HepG2 (cell line): Measurements from ENCODE around the gene VPS13D. TPM values are rescaled to one million over a fixed set of nuclear protein-coding genes. Genes with fewer than 3 reads are reported as not detected.

Experiments
- ATAC-seq: fragments of 200-7000 bp; cut with Tn5 transposase; 3 replicates; pipeline ENCODE4 v1.9.1; 2020; ENCODE audit warnings: mild to moderate bottlenecking, moderate library complexity
- BruUV-seq: library from RNA; stranded (reverse); fragments of 400-500 nt; replicated peaks from 2 replicates; lab custom pipeline; 2021; lab: Mats Ljungman, UMichigan
- CTCF ChIA-PET: fragments of 300-600 bp; formaldehyde crosslinking; extraction: SDS; loops from one replicate; lab custom pipeline; 2021; ENCODE audit warnings: low total read pairs, inconsistent platforms, low intra/inter-chr PET ratio; lab: Yijun Ruan, JAX
- POLR2A ChIA-PET: fragments of 350-600 bp; sonication (Branson Sonifier 250); formaldehyde crosslinking; loops from one replicate; lab custom pipeline; 2020; ENCODE audit warnings: antibody characterized with exemption, inconsistent platforms; lab: Yijun Ruan, JAX
- DNase-seq: peaks from one replicate; pipeline ENCODE4 v3.0.0-alpha.2; 2015; ENCODE audit warnings: low spot score
- FAIRE-seq: peaks from 3 replicates; lab custom pipeline; 2011; peaks lifted over from hg19 to GRCh38; lab: Jason Lieb, UNC
- H2AFZ ChIP-seq: one replicate; pipeline ENCODE4 v1.6.1; 2011; ENCODE audit warnings: low read length, inconsistent platforms
- H3K27ac ChIP-seq: fragments of 300-600 bp; 3 replicates; pipeline ENCODE4 v1.8.0; 2011; ENCODE audit warnings: mixed run types, mild to moderate bottlenecking, mixed read lengths, low read length, inconsistent platforms; ENCODE audit not compliant: insufficient read depth; ENCODE audit errors: extremely low read length
- H3K27me3 ChIP-seq, 2 experiments: fragments of 200-600 bp in 1 of 2; 2 replicates in 1 of 2; 3 replicates in 1 of 2; pipeline versions ENCODE4 v1.6.0 to v1.8.0; 2011; ENCODE audit warnings: low read length in 2 of 2, mild to moderate bottlenecking in 2 of 2, moderate library complexity in 2 of 2, inconsistent platforms in 1 of 2; ENCODE audit not compliant: insufficient read depth in 2 of 2, control insufficient read depth in 1 of 2
- H3K36me3 ChIP-seq, 2 experiments: fragments of 200-600 bp in 1 of 2; replicated peaks in 1 of 2; 2 replicates in 1 of 2; 3 replicates in 1 of 2; pipeline versions ENCODE4 v1.5.1 to v1.8.0; 2011; ENCODE audit warnings: low read length in 2 of 2, inconsistent platforms in 1 of 2; ENCODE audit not compliant: insufficient read depth in 2 of 2, control insufficient read depth in 1 of 2
- H3K4me1 ChIP-seq: 2 replicates; pipeline ENCODE4 v1.5.1; 2012; ENCODE audit warnings: low read length, inconsistent platforms; ENCODE audit not compliant: insufficient read depth
- H3K4me2 ChIP-seq: 2 replicates; pipeline ENCODE4 v1.6.0; 2011; ENCODE audit warnings: low read depth, low read length, inconsistent platforms
- H3K4me3 ChIP-seq, 3 experiments: fragments of 200-600 bp in 1 of 3; sonication (generic), shearing (Covaris generic) in 1 of 3; replicated peaks in 1 of 3; 2 replicates each; pipeline ENCODE4 v1.5.1; 2011 to 2016; ENCODE audit warnings: low read length in 3 of 3, inconsistent platforms in 2 of 3, low read depth in 2 of 3, mild to moderate bottlenecking in 2 of 3, control low read depth in 1 of 3, mixed read lengths in 1 of 3; ENCODE audit not compliant: insufficient read depth in 1 of 3
- H3K79me2 ChIP-seq: one replicate; pipeline ENCODE4 v1.6.1; 2011; ENCODE audit warnings: low read length, inconsistent platforms; ENCODE audit not compliant: insufficient read depth
- H3K9ac ChIP-seq: 2 replicates; pipeline ENCODE4 v1.6.0; 2011; ENCODE audit warnings: mild to moderate bottlenecking, low read depth, low read length, inconsistent platforms; ENCODE audit not compliant: insufficient read depth
- H3K9me3 ChIP-seq: 2 replicates; pipeline ENCODE4 v1.5.1; 2012; ENCODE audit warnings: mild to moderate bottlenecking, low read length
- H4K20me1 ChIP-seq: 2 replicates; pipeline ENCODE4 v1.6.0; 2011; ENCODE audit warnings: inconsistent platforms, mild to moderate bottlenecking, low read length, moderate library complexity; ENCODE audit not compliant: insufficient read depth
- AHDC1 ChIP-seq: sonication (generic); formaldehyde crosslinking; IDR thresholded peaks from 2 replicates; pipeline ENCODE4 v1.5.1; 2020; ENCODE audit warnings: mild to moderate bottlenecking, missing genetic modification reagents, borderline replicate concordance
- JUND ChIP-seq: sonication (generic); formaldehyde crosslinking; IDR thresholded peaks from 2 replicates; pipeline ENCODE4 v1.8.0; 2022; ENCODE audit warnings: mild to moderate bottlenecking, missing genetic modification reagents
- MEIS1 ChIP-seq: sonication (generic); formaldehyde crosslinking; IDR thresholded peaks from 2 replicates; pipeline ENCODE4 v1.9.0; 2021; ENCODE audit warnings: mild to moderate bottlenecking, missing genetic modification reagents, moderate library complexity, borderline replicate concordance
- RFX1 ChIP-seq: fragments of 450-650 bp; IDR thresholded peaks from 2 replicates; pipeline ENCODE4 v1.6.1; 2017
- STAT5B ChIP-seq: sonication (generic); formaldehyde crosslinking; IDR thresholded peaks from 2 replicates; pipeline ENCODE4 v1.4.0; 2020; ENCODE audit warnings: missing genetic modification reagents
- ZNF431 ChIP-seq: sonication (generic); formaldehyde crosslinking; IDR thresholded peaks from 2 replicates; pipeline ENCODE4 v1.9.0; 2022; ENCODE audit warnings: missing genetic modification reagents, low read depth, mild to moderate bottlenecking, borderline replicate concordance
- WGBS: methylation state at CpG from one replicate; pipeline ENCODE4 v1.1.6; 2017; ENCODE audit warnings: low lambda C conversion rate; 5-methylcytosine and 5-hydroxymethylcytosine counted together
- in situ Hi-C: cut with HindIII; loops from 2 replicates; pipeline ENCODE4 v1.10.0; 2017; ENCODE audit warnings: low pct_unique_long_range_greater_than_20kb; ENCODE audit not compliant: extremely low pct_ligation_motif_present
- intact Hi-C: fragments of 100-400 bp; cut with micrococcal nuclease; formaldehyde crosslinking; loops from one replicate; pipeline ENCODE4 v1.10.0; 2022; ENCODE audit not compliant: unreplicated experiment
- polyA plus RNA-seq, 8 experiments: library from polyadenylated mRNA; depleted of rRNA in 3 of 8; stranded (reverse) in 7 of 8; unstranded in 1 of 8; fragments of >200 nt; fragmentation: Illumina TruSeq in 4 of 8; extraction: Trizol in 4 of 8; gene quantifications; 2 replicates each; pipeline versions ENCODE4 v1.2.1 to v1.2.3, GENCODE V29; 2011 to 2016; ENCODE audit warnings: low read depth in 4 of 8, missing spikeins in 1 of 8, mixed read lengths in 1 of 8; ENCODE audit not compliant: insufficient read depth in 1 of 8
- total RNA-seq, 5 experiments: library from RNA; depleted of rRNA; stranded (reverse); fragments of >200 nt; fragmentation: Illumina TruSeq; extraction: Trizol; gene quantifications; 2 replicates each; pipeline ENCODE4 v1.2.3, GENCODE V29; 2016; ENCODE audit warnings: low read depth in 1 of 5

Gene VPS13D
- total and polyA plus RNA-seq, 2 of the 13 experiments (the other 11 are each of a cell fraction or from before 2014, with no cell fraction given), result 8.6 to 13.9 TPM

DNA sequence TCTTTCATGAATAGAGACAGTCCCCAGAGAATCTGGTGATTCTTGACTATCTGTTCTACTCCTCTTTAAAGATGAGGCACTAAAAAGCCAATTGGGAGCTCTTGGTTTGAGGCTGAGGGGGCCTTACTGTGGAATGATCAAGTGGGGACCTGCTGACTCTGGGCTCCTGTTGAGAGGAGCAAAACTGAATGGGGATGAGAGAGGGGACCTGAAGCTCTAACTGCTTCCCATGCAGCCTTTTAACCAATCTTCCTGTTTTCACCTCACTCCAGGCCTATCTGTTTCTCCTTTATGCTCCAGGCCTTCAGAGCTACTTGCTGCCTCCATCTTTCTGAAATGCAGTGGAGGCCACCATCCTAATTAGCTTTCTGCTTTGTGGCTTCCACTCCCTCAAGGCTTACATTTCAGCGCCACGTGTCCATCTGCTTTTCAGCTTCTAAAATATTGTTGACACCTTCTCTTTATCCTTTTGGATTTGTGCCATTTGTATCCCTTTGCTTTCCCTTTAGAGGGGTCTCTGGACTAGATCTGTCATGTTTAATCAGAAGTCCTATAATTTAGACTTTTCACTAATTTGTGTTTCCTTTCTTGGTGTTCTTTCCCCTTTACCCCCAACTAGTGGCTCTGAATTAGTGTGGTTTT, 242.4 kb downstream of the VPS13D start:
- Histone ChIP-seq H3K36me3 (no peaks in the 10 kb centered on the region; a peak in 1 of 5 replicates), H4K20me1 (no peaks in the 10 kb centered on the region), H3K9me3 (peaks cover 9% of the 10 kb centered on the region; the same call in 1 of the 2 replicates), H3K9ac (no peak overlapping the region), H3K27ac (no peak overlapping the region), H3K79me2 (no peaks in the 10 kb centered on the region), H2AFZ (no peak overlapping the region), H3K27me3 (no peaks in the 10 kb centered on the region), H3K4me2 (no peak overlapping the region), H3K4me3 (no peak overlapping the region), H3K4me1 (peaks cover 45% of the 10 kb centered on the region)
- in situ Hi-C loops, result no loop called here
- no peak for FAIRE-seq
- WGBS, result 99% methylated on average over 2 of the region's 2 CpGs
- intact Hi-C loops, result no loop called here
- DNase-seq, result no peak
- BruUV-seq, result no TSS peak
- POLR2A ChIA-PET, result interaction anchor here (0.5 kb wide), 1 partner anchor 142 kb away, joined by 4 read pairs; no protein-coding TSS in a partner anchor
- no peak for ATAC-seq
- no peak for TF ChIP-seq JUND (CRISPR knock-in tag)
- TF ChIP-seq STAT5B (CRISPR knock-in tag), result no peak
- no peak for TF ChIP-seq AHDC1 (CRISPR knock-in tag)
- TF ChIP-seq RFX1, result no peak
- TF ChIP-seq MEIS1 (CRISPR knock-in tag), result no peak
- TF ChIP-seq ZNF431 (CRISPR knock-in tag), result no peak
- CTCF ChIA-PET, result no interaction called here
